IMR-90 (cell line): ENCODE data around the gene DYNC1H1. TPM values are rescaled to one million over a fixed set of nuclear protein-coding genes. Genes with fewer than 3 reads are reported as not detected.

Source experiments
- ATAC-seq: fragments of 200-7000 bp; cut with Tn5 transposase; 2 replicates; pipeline ENCODE4 v1.9.1; 2020; ENCODE audit warnings: low read depth, mild to moderate bottlenecking, moderate library complexity
- BruUV-seq: library from RNA; stranded (reverse); fragments of 400-500 nt; replicated peaks from 2 replicates; lab custom pipeline; 2021; lab: Mats Ljungman, UMichigan
- CTCF ChIA-PET: fragments of 300-600 bp; formaldehyde crosslinking; extraction: SDS; loops from one replicate; lab custom pipeline; 2021; ENCODE audit warnings: antibody characterized with exemption; lab: Yijun Ruan, JAX
- POLR2A ChIA-PET: fragments of 300-600 bp; sonication (Branson Sonifier 250); formaldehyde crosslinking; loops from one replicate; lab custom pipeline; 2022; ENCODE audit warnings: antibody characterized with exemption; ENCODE audit not compliant: unreplicated experiment; lab: Charles Lee
- DNase-seq: peaks from one replicate; pipeline ENCODE4 v3.0.0; 2013
- H2AFZ ChIP-seq: replicated peaks from 2 replicates; pipeline ENCODE3; 2013; ENCODE audit warnings: low read length, mild to moderate bottlenecking; ENCODE audit not compliant: poor library complexity
- H2AK5ac ChIP-seq: 2 replicates; pipeline ENCODE4 v1.6.1; 2013; ENCODE audit warnings: low read depth, low read length, inconsistent platforms
- H2AK9ac ChIP-seq: replicated peaks from 2 replicates; pipeline ENCODE3; 2013; ENCODE audit warnings: mild to moderate bottlenecking, low read depth, low read length, moderate library complexity; ENCODE audit not compliant: poor library complexity
- H2BK120ac ChIP-seq: 2 replicates; pipeline ENCODE4 v1.6.1; 2013; ENCODE audit warnings: low read depth, low read length, inconsistent platforms
- H2BK15ac ChIP-seq: 3 replicates; pipeline ENCODE4 v1.6.1; 2013; ENCODE audit warnings: low read depth, low read length, inconsistent platforms
- H2BK20ac ChIP-seq: 2 replicates; pipeline ENCODE4 v1.6.1; 2013; ENCODE audit warnings: low read depth, mild to moderate bottlenecking, inconsistent platforms, low read length, moderate library complexity
- H2BK5ac ChIP-seq: 2 replicates; pipeline ENCODE4 v1.6.1; 2013; ENCODE audit warnings: mild to moderate bottlenecking, low read depth, low read length, inconsistent platforms; ENCODE audit not compliant: poor library complexity, severe bottlenecking
- H3K14ac ChIP-seq: replicated peaks from 2 replicates; pipeline ENCODE4 v1.6.1; 2013; ENCODE audit warnings: low read depth, low read length, inconsistent platforms
- H3K18ac ChIP-seq: 2 replicates; pipeline ENCODE4 v1.6.1; 2013; ENCODE audit warnings: low read depth, low read length, control low read depth
- H3K23ac ChIP-seq: 2 replicates; pipeline ENCODE4 v1.6.1; 2013; ENCODE audit warnings: low read depth, low read length, inconsistent platforms
- H3K27ac ChIP-seq: 2 replicates; pipeline ENCODE4 v1.5.1; 2013; ENCODE audit warnings: mild to moderate bottlenecking, control low read depth, low read length; ENCODE audit not compliant: insufficient read depth
- H3K27me3 ChIP-seq: 2 replicates; pipeline ENCODE4 v1.6.1; 2013; ENCODE audit warnings: low read length; ENCODE audit not compliant: control insufficient read depth, insufficient read depth
- H3K36me3 ChIP-seq: 2 replicates; pipeline ENCODE4 v1.6.1; 2013; ENCODE audit warnings: low read length, mixed read lengths; ENCODE audit not compliant: control insufficient read depth, insufficient read depth
- H3K4ac ChIP-seq: 2 replicates; pipeline ENCODE4 v1.6.1; 2013; ENCODE audit warnings: low read depth, low read length, inconsistent platforms
- H3K4me1 ChIP-seq: 2 replicates; pipeline ENCODE4 v1.6.1; 2013; ENCODE audit warnings: low read length, mixed read lengths; ENCODE audit not compliant: control insufficient read depth, insufficient read depth
- H3K4me2 ChIP-seq: 2 replicates; pipeline ENCODE4 v1.6.1; 2013; ENCODE audit warnings: low read depth, mild to moderate bottlenecking, control low read depth, low read length, moderate library complexity
- H3K4me3 ChIP-seq: 2 replicates; pipeline ENCODE4 v1.5.1; 2013; ENCODE audit warnings: low read depth, mild to moderate bottlenecking, control low read depth, low read length, moderate library complexity; ENCODE audit not compliant: insufficient read depth
- H3K56ac ChIP-seq: 2 replicates; pipeline ENCODE4 v1.6.1; 2013; ENCODE audit warnings: low read length, inconsistent platforms; ENCODE audit not compliant: insufficient read depth; ENCODE audit errors: extremely low read depth
- H3K79me1 ChIP-seq, 2 experiments: 2 replicates each; pipeline ENCODE4 v1.6.1; 2013; ENCODE audit warnings: low read length in 2 of 2, inconsistent platforms in 1 of 2, low read depth in 1 of 2
- H3K9ac ChIP-seq: 2 replicates; pipeline ENCODE4 v1.6.1; 2013; ENCODE audit warnings: low read depth, low read length, control low read depth
- H3K9me1 ChIP-seq: 2 replicates; pipeline ENCODE4 v1.6.1; 2013; ENCODE audit warnings: low read length, inconsistent platforms; ENCODE audit not compliant: insufficient read depth
- H3K9me3 ChIP-seq: 2 replicates; pipeline ENCODE4 v1.6.1; 2013; ENCODE audit warnings: low read length; ENCODE audit not compliant: control insufficient read depth, insufficient read depth
- H4K20me1 ChIP-seq: 2 replicates; pipeline ENCODE4 v1.6.1; 2013; ENCODE audit warnings: low read length, inconsistent platforms; ENCODE audit not compliant: insufficient read depth
- H4K5ac ChIP-seq: 2 replicates; pipeline ENCODE4 v1.6.1; 2013; ENCODE audit warnings: mild to moderate bottlenecking, low read depth, low read length, control low read depth
- H4K8ac ChIP-seq, 2 experiments: 2 replicates each; pipeline ENCODE4 v1.6.1; 2013; ENCODE audit warnings: low read depth in 2 of 2, low read length in 2 of 2, control low read depth in 1 of 2, inconsistent platforms in 1 of 2
- H4K91ac ChIP-seq: 2 replicates; pipeline ENCODE4 v1.6.1; 2013; ENCODE audit warnings: low read depth, low read length, inconsistent platforms; ENCODE audit not compliant: insufficient read depth
- CEBPB ChIP-seq: IDR thresholded peaks from 2 replicates; pipeline ENCODE4 v1.6.1; 2012; ENCODE audit warnings: low read depth, low read length, improper control_type of control experiment
- CHD1 ChIP-seq: IDR thresholded peaks from 2 replicates; pipeline ENCODE4 v1.6.1; 2012; ENCODE audit warnings: low read depth, low read length, improper control_type of control experiment
- MAFK ChIP-seq: IDR thresholded peaks from 2 replicates; pipeline ENCODE4 v1.6.1; 2012; ENCODE audit warnings: low read depth, low read length, improper control_type of control experiment
- MAZ ChIP-seq: IDR thresholded peaks from 2 replicates; pipeline ENCODE4 v1.6.1; 2012; ENCODE audit warnings: low read depth, mild to moderate bottlenecking, low read length, improper control_type of control experiment, moderate library complexity, borderline replicate concordance
- SMC3 ChIP-seq: fragments of 150-350 bp; IDR thresholded peaks from 2 replicates; pipeline ENCODE4 v1.6.1; 2016; ENCODE audit warnings: low read depth, mild to moderate bottlenecking, antibody characterized with exemption, low read length, moderate library complexity
- USF2 ChIP-seq: fragments of 150-350 bp; IDR thresholded peaks from 2 replicates; pipeline ENCODE4 v1.6.1; 2017; ENCODE audit warnings: mild to moderate bottlenecking, antibody characterized with exemption, low read length, low read depth
- WGBS, 2 experiments: methylation state at CpG; one replicate each; pipeline versions ENCODE4 v1.1.5 to v1.1.7; 2013; ENCODE audit warnings: missing lambda C conversion rate in 2 of 2; ENCODE audit not compliant: insufficient read length in 1 of 2; ENCODE audit errors: extremely low coverage in 2 of 2; 5-methylcytosine and 5-hydroxymethylcytosine counted together
- dilution Hi-C: fragments of 300-500 bp; cut with HindIII; formaldehyde crosslinking; loops from one replicate; pipeline ENCODE4 v1.14.3; 2018; ENCODE audit warnings: low sequenced_read_pairs; ENCODE audit not compliant: unreplicated experiment
- in situ Hi-C: fragments of 300-500 bp; cut with MboI; formaldehyde crosslinking; loops from 3 replicates; pipeline ENCODE4 v1.14.3; 2019; ENCODE audit warnings: low sequenced_read_pairs, inconsistent platforms, mixed read lengths
- intact Hi-C: fragments of 100-400 bp; cut with micrococcal nuclease; formaldehyde crosslinking; loops from 2 replicates; pipeline ENCODE4 v1.10.0; 2022
- polyA plus RNA-seq, 3 experiments: library from polyadenylated mRNA; depleted of rRNA; stranded (reverse); fragments of >200 nt; gene quantifications; 2 replicates each; pipeline ENCODE4 v1.2.3, GENCODE V29; 2012; ENCODE audit warnings: low replicate concordance in 1 of 3
- total RNA-seq: library from RNA; depleted of rRNA; stranded (reverse); fragments of >200 nt; gene quantifications from 2 replicates; pipeline ENCODE4 v1.2.3, GENCODE V29; 2012

Gene DYNC1H1
- total and polyA plus RNA-seq, 2 of the 4 experiments (the other 2 are of a cell fraction), result 240 to 670 TPM

- intact Hi-C loops (no loop called here), dilution Hi-C loops (no loop called here), in situ Hi-C loops (no loop called here)
- H3K27me3 ChIP-seq, result no peaks in the 10 kb centered on the region
- ATAC-seq (no peak), DNase-seq (no peak)
- no peak overlapping the region for H4K5ac ChIP-seq
- no peak overlapping the region for H2BK20ac ChIP-seq
- no TSS peak for BruUV-seq
- no peak overlapping the region for H2BK5ac ChIP-seq
- peaks cover 2% of the 10 kb centered on the region; the same call in 1 of the 2 replicates for H3K9me1 ChIP-seq
- no peak overlapping the region for H2AK5ac ChIP-seq
- H3K14ac ChIP-seq, result no peak overlapping the region
- no peak overlapping the region for H3K4ac ChIP-seq
- H3K9ac ChIP-seq, result no peak overlapping the region
- no peak overlapping the region for H2AFZ ChIP-seq
- H3K4me3 ChIP-seq, result no peak overlapping the region
- H3K79me1 ChIP-seq, result peaks cover 21 to 28% of the 10 kb centered on the region in 2 experiments
- H3K56ac ChIP-seq, result no peak overlapping the region
- H2BK120ac ChIP-seq, result no peak overlapping the region
- no peak overlapping the region for H3K23ac ChIP-seq
- H2BK15ac ChIP-seq, result no peak overlapping the region
- no peak overlapping the region for H3K18ac ChIP-seq
- WGBS, 2 experiments, result 100% methylated on average over 3 of the region's 16 CpGs; no CpG with 5 or more reads in 1 of the 2 experiments
- CTCF ChIA-PET, result no interaction called here
- no peak overlapping the region for H2AK9ac ChIP-seq
- H4K20me1 ChIP-seq, result peaks cover 5% of the 10 kb centered on the region
- H3K9me3 ChIP-seq, result no peaks in the 10 kb centered on the region
- POLR2A ChIA-PET, result no interaction called here
- no peak overlapping the region for H4K8ac ChIP-seq
- peaks cover 77% of the 10 kb centered on the region for H3K36me3 ChIP-seq
- H3K27ac ChIP-seq, result no peak overlapping the region
- TF ChIP-seq MAZ, result no peak
- no peak for TF ChIP-seq MAFK
- no peak for TF ChIP-seq USF2
- no peak for TF ChIP-seq CHD1
- no peak for TF ChIP-seq SMC3
- no peak for TF ChIP-seq CEBPB
- no peak overlapping the region for H3K4me2 ChIP-seq
- no peak overlapping the region for H4K91ac ChIP-seq
- no peaks in the 10 kb centered on the region for H3K4me1 ChIP-seq
These were observed 74.8 kb downstream of the DYNC1H1 start for GRCh38 chr14:102039157-102039556.
